GM18499 (cell line): Measurements from ENCODE around the gene ZSCAN22.
"Not testable (repeated sequence)": the region's sequence is repeated elsewhere in the genome, so short reads cannot be mapped to it uniquely, and the experiment has no call there.

Experiments used
- ATAC-seq: cut with Tn5 transposase; IDR thresholded peaks from one replicate; pipeline ENCODE4 v1.9.1; 2021; ENCODE audit warnings: moderate number of reproducible peaks; ENCODE audit not compliant: insufficient read depth, unreplicated experiment

ZSCAN22 gene

GRCh38 chr19:58317476-58318072 is 9.2 kb upstream of the ZSCAN22 start:
- ATAC-seq: no peak

- ATAC-seq: no peak
Observed at GRCh38 chr19:58318297-58318696, 8.5 kb upstream of the ZSCAN22 start.

GRCh38 chr19:58319241-58319640 is 7.6 kb upstream of the ZSCAN22 start:
- no peak for ATAC-seq

GRCh38 chr19:58325311-58326022 is 1.3 kb upstream of the ZSCAN22 start:
- no peak for ATAC-seq

GRCh38 chr19:58326501-58326913 is 287 bp upstream of the ZSCAN22 start:
- ATAC-seq: no peak

GRCh38 chr19:58328999-58329398 is 2.2 kb downstream of the ZSCAN22 start:
- no peak for ATAC-seq

GRCh38 chr19:58330458-58330857 is 3.7 kb downstream of the ZSCAN22 start:
- ATAC-seq: no peak

GRCh38 chr19:58332697-58333096 is 5.9 kb downstream of the ZSCAN22 start:
- ATAC-seq: no peak

GRCh38 chr19:58334691-58335249 is 8.0 kb downstream of the ZSCAN22 start:
- no peak for ATAC-seq

- ATAC-seq: no peak
Observed at GRCh38 chr19:58335630-58336029, 8.8 kb downstream of the ZSCAN22 start.

GRCh38 chr19:58336216-58336615 is 9.4 kb downstream of the ZSCAN22 start:
- ATAC-seq: no peak

GRCh38 chr19:58336820-58337219 is 10.0 kb downstream of the ZSCAN22 start:
- no peak for ATAC-seq

- no peak for ATAC-seq
Observed at GRCh38 chr19:58338336-58338735, 11.5 kb downstream of the ZSCAN22 start.

GRCh38 chr19:58338825-58339558 is 12.2 kb downstream of the ZSCAN22 start:
- no peak for ATAC-seq

- ATAC-seq: no peak
Observed at GRCh38 chr19:58345558-58345957, 18.8 kb downstream of the ZSCAN22 start.

GRCh38 chr19:58346961-58347929 is 20.5 kb downstream of the ZSCAN22 start:
- no peak for ATAC-seq

GRCh38 chr19:58348080-58348479 is 21.3 kb downstream of the ZSCAN22 start:
- not testable (repeated sequence) for ATAC-seq

GRCh38 chr19:58349590-58349989 is 22.8 kb downstream of the ZSCAN22 start:
- ATAC-seq: no peak

GRCh38 chr19:58350001-58350861 is 23.4 kb downstream of the ZSCAN22 start:
- no peak for ATAC-seq
